Karpas-422 (cell line): Measurements from ENCODE around the gene NPAS3. TPM values are rescaled to one million over a fixed set of nuclear protein-coding genes. Genes with fewer than 3 reads are reported as not detected.

ENCODE experiments used
- DNase-seq: peaks from one replicate; pipeline ENCODE4 v3.0.0-alpha.2; 2015
- H2AFZ ChIP-seq: fragments of 200-600 bp; sonication (generic); 2 replicates; pipeline ENCODE4 v1.6.1; 2014; ENCODE audit warnings: antibody characterized with exemption, low read length, mixed read lengths
- H3K27ac ChIP-seq: fragments of 200-600 bp; sonication (generic); 2 replicates; pipeline ENCODE4 v1.5.1; 2014; ENCODE audit warnings: mild to moderate bottlenecking, low read length, moderate library complexity
- H3K27me3 ChIP-seq: fragments of 200-600 bp; sonication (generic); 2 replicates; pipeline ENCODE4 v1.6.1; 2014; ENCODE audit warnings: low read length, mixed read lengths
- H3K36me3 ChIP-seq: fragments of 200-600 bp; sonication (generic); 2 replicates; pipeline ENCODE4 v1.6.1; 2014; ENCODE audit warnings: low read length, mixed read lengths; ENCODE audit not compliant: insufficient read depth
- H3K4me1 ChIP-seq: fragments of 200-600 bp; sonication (generic); 2 replicates; pipeline ENCODE4 v1.6.1; 2014; ENCODE audit warnings: mild to moderate bottlenecking, low read length, mixed read lengths
- H3K4me2 ChIP-seq: fragments of 200-600 bp; sonication (generic); 2 replicates; pipeline ENCODE4 v1.6.1; 2014; ENCODE audit warnings: low read length, low read depth, mild to moderate bottlenecking; ENCODE audit not compliant: poor library complexity, severe bottlenecking
- H3K4me3 ChIP-seq: fragments of 200-600 bp; sonication (generic); 2 replicates; pipeline ENCODE4 v1.5.1; 2014; ENCODE audit warnings: mild to moderate bottlenecking, antibody characterized with exemption, low read length, mixed read lengths
- H3K79me2 ChIP-seq: fragments of 200-600 bp; sonication (generic); 2 replicates; pipeline ENCODE4 v1.6.1; 2014; ENCODE audit warnings: mild to moderate bottlenecking, low read length, mixed read lengths
- H3K9ac ChIP-seq: fragments of 200-600 bp; sonication (generic); 2 replicates; pipeline ENCODE4 v1.6.0; 2014; ENCODE audit warnings: low read length
- H3K9me2 ChIP-seq: fragments of 200-600 bp; sonication (generic), shearing (Covaris generic); replicated peaks from 2 replicates; pipeline ENCODE4 v1.6.0; 2014; ENCODE audit warnings: mild to moderate bottlenecking, low read length, moderate library complexity; ENCODE audit not compliant: insufficient read depth
- H3K9me3 ChIP-seq: fragments of 300-700, 200-600 bp; sonication (generic); 2 replicates; pipeline ENCODE4 v1.6.1; 2014; ENCODE audit warnings: low read length, mixed read lengths
- H4K20me1 ChIP-seq: fragments of 200-600 bp; sonication (generic); 2 replicates; pipeline ENCODE4 v1.6.1; 2014; ENCODE audit warnings: mild to moderate bottlenecking, antibody characterized with exemption, low read length, low read depth; ENCODE audit not compliant: insufficient read depth
- total RNA-seq: library from RNA; depleted of rRNA; stranded (reverse); fragments of >200 nt; shearing (Covaris generic); gene quantifications from 2 replicates; pipeline ENCODE4 v1.2.3, GENCODE V29; 2014; ENCODE audit warnings: low replicate concordance

Gene NPAS3
- total RNA-seq, 1 experiment from 2014 or later: 1.6 TPM

GRCh38 chr14:33273978-33274377 lies 335.3 kb downstream of the NPAS3 start:
- H3K9ac ChIP-seq: no peak overlapping the region
- H2AFZ ChIP-seq: no peak overlapping the region
- no peaks in the 10 kb centered on the region for H4K20me1 ChIP-seq
- H3K36me3 ChIP-seq: no peaks in the 10 kb centered on the region
- no peak for DNase-seq
- H3K4me2 ChIP-seq: no peak overlapping the region
- H3K4me3 ChIP-seq: no peak overlapping the region
- H3K27me3 ChIP-seq: no peaks in the 10 kb centered on the region
- H3K9me3 ChIP-seq: no peaks in the 10 kb centered on the region
- no peak overlapping the region for H3K27ac ChIP-seq
- peaks cover 6% of the 10 kb centered on the region for H3K4me1 ChIP-seq
- H3K9me2 ChIP-seq: no peaks in the 10 kb centered on the region
- H3K79me2 ChIP-seq: no peaks in the 10 kb centered on the region

- Histone ChIP-seq H3K36me3 (no peaks in the 10 kb centered on the region), H3K9me3 (no peaks in the 10 kb centered on the region), H3K4me2 (no peak overlapping the region), H3K4me3 (no peak overlapping the region), H3K4me1 (peaks cover 9% of the 10 kb centered on the region), H3K27me3 (no peaks in the 10 kb centered on the region), H3K9ac (no peak overlapping the region), H4K20me1 (no peaks in the 10 kb centered on the region), H3K79me2 (no peaks in the 10 kb centered on the region), H3K27ac (no peak overlapping the region), H3K9me2 (no peaks in the 10 kb centered on the region), H2AFZ (no peak overlapping the region)
- DNase-seq: no peak
These were observed 337.2 kb downstream of the NPAS3 start for GRCh38 chr14:33275879-33276278.

- H3K9ac ChIP-seq: no peak overlapping the region
- no peak overlapping the region for H3K4me3 ChIP-seq
- H2AFZ ChIP-seq: no peak overlapping the region
- H3K27ac ChIP-seq: no peak overlapping the region
- H3K36me3 ChIP-seq: no peaks in the 10 kb centered on the region
- DNase-seq: no peak
- H3K4me2 ChIP-seq: no peak overlapping the region
- no peaks in the 10 kb centered on the region for H3K27me3 ChIP-seq
- no peaks in the 10 kb centered on the region for H4K20me1 ChIP-seq
- no peaks in the 10 kb centered on the region for H3K79me2 ChIP-seq
- no peaks in the 10 kb centered on the region for H3K9me2 ChIP-seq
- H3K4me1 ChIP-seq: peaks cover 4% of the 10 kb centered on the region; the same call in 1 of the 2 replicates
- no peaks in the 10 kb centered on the region for H3K9me3 ChIP-seq
These were observed 341.2 kb downstream of the NPAS3 start for GRCh38 chr14:33279865-33280264.

- peak overlapping the region; percentile 42 for H3K4me2 ChIP-seq
- H3K36me3 ChIP-seq: no peaks in the 10 kb centered on the region
- H3K27me3 ChIP-seq: no peaks in the 10 kb centered on the region
- H3K4me3 ChIP-seq: no peak overlapping the region
- DNase-seq: no peak
- no peaks in the 10 kb centered on the region for H4K20me1 ChIP-seq
- H3K9me3 ChIP-seq: no peaks in the 10 kb centered on the region
- no peak overlapping the region for H3K27ac ChIP-seq
- no peaks in the 10 kb centered on the region for H3K79me2 ChIP-seq
- peak overlapping the region; percentile 57 for H2AFZ ChIP-seq
- no peaks in the 10 kb centered on the region for H3K9me2 ChIP-seq
- peaks cover 4% of the 10 kb centered on the region; the same call in 1 of the 2 replicates for H3K4me1 ChIP-seq
- no peak overlapping the region for H3K9ac ChIP-seq
These were observed 342.0 kb downstream of the NPAS3 start for GRCh38 chr14:33280646-33281045.

- Histone ChIP-seq H3K79me2 (no peaks in the 10 kb centered on the region), H3K36me3 (no peaks in the 10 kb centered on the region), H3K27ac (no peak overlapping the region), H3K9ac (no peak overlapping the region), H3K9me2 (no peaks in the 10 kb centered on the region), H3K4me2 (no peak overlapping the region), H3K27me3 (no peaks in the 10 kb centered on the region), H3K4me1 (peaks cover 4% of the 10 kb centered on the region; the same call in 1 of the 2 replicates), H3K9me3 (no peaks in the 10 kb centered on the region), H4K20me1 (no peaks in the 10 kb centered on the region), H2AFZ (no peak overlapping the region), H3K4me3 (no peak overlapping the region)
- DNase-seq: no peak
These were observed 343.9 kb downstream of the NPAS3 start for GRCh38 chr14:33282331-33283230.

- Histone ChIP-seq H3K36me3 (no peaks in the 10 kb centered on the region), H3K4me2 (no peak overlapping the region), H3K27ac (no peak overlapping the region), H2AFZ (no peak overlapping the region), H3K9ac (no peak overlapping the region), H3K79me2 (no peaks in the 10 kb centered on the region), H3K4me1 (no peaks in the 10 kb centered on the region), H3K9me2 (no peaks in the 10 kb centered on the region), H4K20me1 (no peaks in the 10 kb centered on the region), H3K27me3 (no peaks in the 10 kb centered on the region), H3K4me3 (no peak overlapping the region), H3K9me3 (no peaks in the 10 kb centered on the region)
- DNase-seq: no peak
These were observed 347.4 kb downstream of the NPAS3 start for GRCh38 chr14:33285902-33286700.

GRCh38 chr14:33287189-33287588 lies 348.5 kb downstream of the NPAS3 start:
- Histone ChIP-seq H3K4me2 (no peak overlapping the region), H3K4me3 (no peak overlapping the region), H3K9me2 (no peaks in the 10 kb centered on the region), H2AFZ (no peak overlapping the region), H3K9me3 (no peaks in the 10 kb centered on the region), H3K27me3 (no peaks in the 10 kb centered on the region), H3K36me3 (no peaks in the 10 kb centered on the region), H3K9ac (no peak overlapping the region), H3K4me1 (no peaks in the 10 kb centered on the region), H3K27ac (no peak overlapping the region), H3K79me2 (no peaks in the 10 kb centered on the region), H4K20me1 (no peaks in the 10 kb centered on the region)
- DNase-seq: no peak

GRCh38 chr14:33290641-33291040 lies 352.0 kb downstream of the NPAS3 start:
- H3K36me3 ChIP-seq: no peaks in the 10 kb centered on the region
- H3K4me2 ChIP-seq: no peak overlapping the region
- H3K79me2 ChIP-seq: no peaks in the 10 kb centered on the region
- H3K27ac ChIP-seq: no peak overlapping the region
- no peaks in the 10 kb centered on the region for H4K20me1 ChIP-seq
- no peak overlapping the region for H3K9ac ChIP-seq
- H3K27me3 ChIP-seq: no peaks in the 10 kb centered on the region
- no peaks in the 10 kb centered on the region for H3K9me3 ChIP-seq
- H2AFZ ChIP-seq: no peak overlapping the region
- H3K9me2 ChIP-seq: no peaks in the 10 kb centered on the region
- H3K4me1 ChIP-seq: no peaks in the 10 kb centered on the region
- no peak overlapping the region for H3K4me3 ChIP-seq
- DNase-seq: no peak
